ENCODE data around the gene RPL37A. TPM values are rescaled to one million over a fixed set of nuclear protein-coding genes. Genes with fewer than 3 reads are reported as not detected.

The RPL37A gene
- total RNA-seq, 1 donor from 2014 or later: 2,606 TPM

- H3K9me3 Mint-ChIP-seq (ENCODE audit: low read depth): no peaks in the 10 kb centered on the region
- peaks cover 23% of the 10 kb centered on the region for H3K36me3 Mint-ChIP-seq (ENCODE audit: insufficient read depth)
- TF ChIP-seq CTCF (IDR thresholded peaks at IDR 0.05; ENCODE audit: unreplicated experiment): no peak
- H3K4me3 Mint-ChIP-seq (ENCODE audit: low read depth): no peak overlapping the region
- no peak overlapping the region for H3K27ac Mint-ChIP-seq
- DNase-seq (ENCODE audit: low spot score, unreplicated experiment): no peak
- H3K4me1 Mint-ChIP-seq (ENCODE audit: low read depth): peaks cover 2% of the 10 kb centered on the region
- no peaks in the 10 kb centered on the region for H3K27me3 Mint-ChIP-seq
Measured at GRCh38 chr2:216480221-216480620, 18.4 kb upstream of the RPL37A start.

GRCh38 chr2:216482640-216483039 is 16.0 kb upstream of the RPL37A start:
- Mint-ChIP-seq H3K27me3 (no peaks in the 10 kb centered on the region), H3K4me1 (ENCODE audit: low read depth) (peaks cover 2% of the 10 kb centered on the region), H3K27ac (no peak overlapping the region), H3K36me3 (ENCODE audit: insufficient read depth) (peaks cover 19% of the 10 kb centered on the region), H3K9me3 (ENCODE audit: low read depth) (no peaks in the 10 kb centered on the region), H3K4me3 (ENCODE audit: low read depth) (no peak overlapping the region)
- no peak for DNase-seq (ENCODE audit: low spot score, unreplicated experiment)
- no peak for TF ChIP-seq CTCF (IDR thresholded peaks at IDR 0.05; ENCODE audit: unreplicated experiment)

- Mint-ChIP-seq H3K4me1 (ENCODE audit: low read depth) (no peaks in the 10 kb centered on the region), H3K36me3 (ENCODE audit: insufficient read depth) (peaks cover 14% of the 10 kb centered on the region), H3K27me3 (no peaks in the 10 kb centered on the region), H3K27ac (no peak overlapping the region), H3K9me3 (ENCODE audit: low read depth) (no peaks in the 10 kb centered on the region), H3K4me3 (ENCODE audit: low read depth) (no peak overlapping the region)
- TF ChIP-seq CTCF (IDR thresholded peaks at IDR 0.05; ENCODE audit: unreplicated experiment): no peak
- no peak for DNase-seq (ENCODE audit: low spot score, unreplicated experiment)
Measured at GRCh38 chr2:216485237-216485636, 13.4 kb upstream of the RPL37A start.

GRCh38 chr2:216485745-216486144 is 12.9 kb upstream of the RPL37A start:
- no peak overlapping the region for H3K4me3 Mint-ChIP-seq (ENCODE audit: low read depth)

GRCh38 chr2:216486271-216486670 is 12.4 kb upstream of the RPL37A start:
- TF ChIP-seq CTCF (IDR thresholded peaks at IDR 0.05; ENCODE audit: unreplicated experiment): no peak
- no peaks in the 10 kb centered on the region for H3K9me3 Mint-ChIP-seq (ENCODE audit: low read depth)
- no peaks in the 10 kb centered on the region for H3K4me1 Mint-ChIP-seq (ENCODE audit: low read depth)
- H3K36me3 Mint-ChIP-seq (ENCODE audit: insufficient read depth): peaks cover 8% of the 10 kb centered on the region
- no peak overlapping the region for H3K4me3 Mint-ChIP-seq (ENCODE audit: low read depth)
- DNase-seq (ENCODE audit: low spot score, unreplicated experiment): no peak
- no peaks in the 10 kb centered on the region for H3K27me3 Mint-ChIP-seq
- no peak overlapping the region for H3K27ac Mint-ChIP-seq

More at GRCh38 chr2:216485745-216486144, 12.9 kb upstream of the RPL37A start:
- no peak overlapping the region for H3K27ac Mint-ChIP-seq
- no peak for DNase-seq (ENCODE audit: low spot score, unreplicated experiment)
- peaks cover 10% of the 10 kb centered on the region for H3K36me3 Mint-ChIP-seq (ENCODE audit: insufficient read depth)
- no peak for TF ChIP-seq CTCF (IDR thresholded peaks at IDR 0.05; ENCODE audit: unreplicated experiment)
- H3K27me3 Mint-ChIP-seq: no peaks in the 10 kb centered on the region
- no peaks in the 10 kb centered on the region for H3K4me1 Mint-ChIP-seq (ENCODE audit: low read depth)
- H3K9me3 Mint-ChIP-seq (ENCODE audit: low read depth): no peaks in the 10 kb centered on the region

Measured in progenitor cell of endocrine pancreas (in vitro differentiated cells).